SK-N-MC (cell line): ENCODE results near the gene MXD1.

ENCODE experiments used
- EZH2 ChIP-seq: fragments of 200-600 bp; sonication (generic); IDR thresholded peaks from one replicate; pipeline ENCODE4 v1.6.1; 2017; ENCODE audit warnings: antibody characterized with exemption
- POLR2AphosphoS5 ChIP-seq: IDR thresholded peaks from 2 replicates; pipeline ENCODE4 v1.6.1; 2012; ENCODE audit warnings: mild to moderate bottlenecking, low read depth, low read length, borderline replicate concordance

DNA sequence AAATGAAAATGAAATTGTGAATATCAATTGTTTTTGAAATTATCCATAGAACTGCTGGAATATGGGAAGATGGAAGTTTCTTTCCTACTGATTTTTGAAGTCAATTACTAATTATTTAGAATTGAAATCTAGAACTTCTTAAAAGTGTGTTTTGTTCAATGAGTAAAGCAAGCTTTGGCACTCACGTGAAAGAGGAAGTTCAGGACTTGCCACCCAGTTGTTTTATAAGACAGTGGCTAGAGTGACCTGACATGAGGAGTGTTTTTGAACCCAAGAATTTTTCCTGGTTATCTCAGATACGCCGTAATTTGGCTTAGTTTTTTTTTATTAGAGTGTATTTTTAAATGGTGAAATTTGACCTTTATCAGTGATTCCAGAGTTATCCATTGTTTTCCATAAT is 3.5 kb downstream of the MXD1 start:
- TF ChIP-seq EZH2 = no peak
- no peak for TF ChIP-seq POLR2AphosphoS5
